HS-5 (cell line): ENCODE data around the gene SLC9C2.
"Not testable (repeated sequence)": the region's sequence is repeated elsewhere in the genome, so short reads cannot be mapped to it uniquely, and the experiment has no call there.

ENCODE experiments used
- DNase-seq: peaks from one replicate; pipeline ENCODE4 v3.0.0-alpha.2; 2012; ENCODE audit warnings: low read depth

Gene SLC9C2

DNA sequence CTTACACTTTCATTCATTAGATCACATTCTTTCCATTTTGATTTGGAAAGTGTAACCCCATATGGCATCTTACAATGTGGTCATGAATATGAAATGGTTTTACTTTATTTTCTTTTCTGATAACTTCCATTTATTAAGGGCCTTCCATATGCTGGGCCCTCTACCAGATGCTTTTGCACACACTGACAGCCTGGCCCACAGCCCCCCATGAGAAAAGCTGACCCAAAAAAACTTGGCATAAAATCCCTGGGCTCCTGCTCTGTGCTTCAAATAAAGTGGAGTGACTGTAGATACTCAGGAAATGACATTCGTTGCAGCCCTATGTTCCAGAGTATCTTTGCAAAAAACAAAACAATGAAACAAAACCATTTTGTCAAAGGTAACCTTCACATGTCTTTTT, 76.9 kb downstream of the SLC9C2 start:
- DNase-seq, result no peak

DNA sequence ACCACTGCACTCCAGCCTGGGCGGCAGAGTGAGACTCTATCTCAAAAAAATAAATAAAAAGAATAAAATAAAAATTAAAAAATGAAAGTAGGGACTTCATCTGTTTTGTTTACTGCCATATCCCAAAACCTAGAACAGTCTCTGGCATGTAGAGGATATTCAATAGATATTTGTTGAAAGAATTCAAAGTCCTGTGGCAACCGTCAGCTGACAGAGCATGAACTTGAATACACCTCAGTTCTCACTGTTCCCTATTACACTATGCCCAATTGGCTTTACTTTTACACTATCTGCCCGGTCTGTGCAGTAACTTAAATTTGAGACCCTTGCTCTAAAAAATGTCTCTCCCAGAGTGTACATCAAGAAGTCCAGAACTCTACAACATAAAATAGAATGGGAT, 79.5 kb downstream of the SLC9C2 start:
- no peak for DNase-seq

DNA sequence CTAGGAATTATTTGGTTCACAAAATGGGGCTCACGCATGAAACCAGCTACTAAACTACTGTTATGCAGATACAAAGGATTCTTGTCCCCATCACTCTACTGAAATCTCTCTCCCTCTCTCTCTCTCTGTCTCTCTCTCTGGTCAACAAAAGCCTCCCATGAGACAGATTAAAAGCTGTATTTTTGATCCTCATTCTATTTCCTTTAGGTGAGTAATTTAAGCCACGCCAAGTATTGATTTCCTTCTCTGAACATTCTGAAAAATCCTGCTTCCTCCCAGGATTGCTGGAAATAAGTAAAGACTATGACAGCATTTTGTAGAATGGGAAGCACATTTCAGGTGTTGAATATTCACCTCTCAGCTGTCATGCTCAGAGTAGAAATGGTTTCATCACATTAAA, 82.1 kb downstream of the SLC9C2 start:
- no peak for DNase-seq

DNA sequence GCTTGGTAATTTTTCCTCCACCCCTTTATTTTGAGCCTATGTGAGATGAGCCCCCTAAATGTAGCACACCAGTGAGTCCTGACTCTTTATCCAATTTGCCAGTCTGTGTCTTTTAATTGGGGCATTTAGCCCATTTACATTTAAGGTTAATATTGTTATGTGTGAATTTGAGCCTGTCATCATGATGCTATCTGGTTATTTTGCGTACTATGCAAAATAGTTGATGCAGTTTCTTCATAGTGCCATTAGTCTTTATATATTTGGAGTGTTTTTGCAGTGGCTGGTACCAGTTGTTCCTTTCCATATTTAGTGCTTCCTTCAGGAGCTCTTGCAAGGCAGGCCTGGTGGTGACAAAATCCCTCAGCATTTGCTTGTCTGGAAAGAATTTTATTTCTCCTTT, 88.4 kb downstream of the SLC9C2 start:
- not testable (repeated sequence) for DNase-seq

DNA sequence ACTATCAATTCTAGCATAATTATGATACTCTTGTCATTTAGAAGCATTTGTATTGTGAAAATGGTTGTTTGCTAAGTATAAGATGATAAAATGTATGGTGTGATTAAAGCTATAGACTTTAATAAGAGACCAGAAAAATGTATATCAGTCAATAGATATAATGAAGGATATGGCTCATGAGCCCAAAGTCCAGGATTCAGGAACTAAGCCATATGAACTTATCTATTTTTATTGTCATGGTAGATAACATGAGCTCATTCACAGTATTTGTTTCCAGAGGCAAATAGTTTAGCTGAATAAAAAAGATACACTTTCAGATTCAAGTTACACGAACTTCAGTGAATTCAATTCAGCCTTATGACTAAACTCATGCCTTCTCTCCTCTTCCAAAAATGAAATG, 93.1 kb downstream of the SLC9C2 start:
- DNase-seq, result no peak

DNA sequence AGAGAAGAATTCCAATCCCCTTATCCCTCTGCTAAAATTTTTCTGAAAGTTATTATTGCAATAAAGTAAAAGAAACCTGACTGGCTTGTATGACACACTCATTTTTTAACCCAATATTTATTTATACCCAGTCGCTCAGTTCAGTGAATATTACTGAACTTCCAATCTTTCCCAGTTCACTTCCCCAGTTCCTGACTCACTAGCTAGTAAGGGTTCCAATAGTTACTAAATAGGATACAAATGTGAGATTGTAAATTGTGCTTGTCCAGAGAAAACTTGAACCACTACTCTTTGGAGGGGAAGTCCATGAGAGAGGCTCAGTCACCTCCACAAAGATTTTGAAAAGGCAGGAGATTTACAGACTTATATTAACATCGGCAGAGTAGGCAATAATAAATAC, 94.3 kb downstream of the SLC9C2 start:
- DNase-seq, result no peak

DNA sequence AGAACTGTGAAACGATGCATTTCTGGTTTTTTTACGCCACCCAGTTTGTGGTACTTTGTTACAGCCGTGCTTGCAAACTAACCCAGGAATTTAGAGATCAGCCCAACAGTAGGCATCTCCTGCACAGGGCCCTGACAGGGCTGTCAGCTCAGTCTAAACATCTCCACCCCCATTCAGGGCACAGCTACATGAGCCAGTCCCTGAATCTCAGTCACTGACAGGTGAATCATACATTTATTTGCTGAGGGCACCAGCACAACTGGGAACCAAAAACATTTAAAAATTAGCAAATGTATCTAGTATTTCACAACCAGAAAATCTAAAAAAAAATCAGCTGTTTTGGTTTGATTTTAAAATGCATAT, 95.0 kb downstream of the SLC9C2 start:
- no peak for DNase-seq

DNA sequence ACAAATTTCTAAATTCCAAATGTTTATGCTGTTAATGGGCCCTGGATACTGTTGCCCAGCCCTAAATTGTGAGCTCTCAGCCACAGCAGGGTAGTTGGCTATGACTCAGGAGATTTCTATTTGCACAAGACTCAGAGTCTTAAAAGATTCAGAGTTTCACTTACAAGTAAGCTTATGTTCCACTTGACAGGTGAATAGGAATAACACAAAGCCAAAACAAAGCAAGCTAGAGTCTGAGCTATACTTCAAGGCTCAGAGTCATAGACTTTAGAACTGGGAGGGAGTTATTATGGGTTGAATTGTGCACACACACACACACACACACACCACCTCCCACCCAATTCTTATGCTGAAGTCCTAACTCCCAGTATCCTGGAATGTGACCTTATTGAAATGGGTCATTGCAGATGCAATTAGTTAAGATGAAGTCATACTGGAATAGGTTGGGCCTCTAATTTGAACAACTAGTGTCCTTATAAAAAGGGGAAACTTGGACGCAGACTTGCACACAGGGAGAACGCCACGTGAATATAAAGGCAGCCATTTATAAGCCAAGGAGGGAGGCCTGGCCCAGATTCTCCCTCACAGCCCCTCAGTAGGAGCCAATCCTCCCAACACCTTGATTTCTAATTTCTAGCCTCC, 95.5 kb downstream of the SLC9C2 start:
- DNase-seq, result peak; percentile 60

DNA sequence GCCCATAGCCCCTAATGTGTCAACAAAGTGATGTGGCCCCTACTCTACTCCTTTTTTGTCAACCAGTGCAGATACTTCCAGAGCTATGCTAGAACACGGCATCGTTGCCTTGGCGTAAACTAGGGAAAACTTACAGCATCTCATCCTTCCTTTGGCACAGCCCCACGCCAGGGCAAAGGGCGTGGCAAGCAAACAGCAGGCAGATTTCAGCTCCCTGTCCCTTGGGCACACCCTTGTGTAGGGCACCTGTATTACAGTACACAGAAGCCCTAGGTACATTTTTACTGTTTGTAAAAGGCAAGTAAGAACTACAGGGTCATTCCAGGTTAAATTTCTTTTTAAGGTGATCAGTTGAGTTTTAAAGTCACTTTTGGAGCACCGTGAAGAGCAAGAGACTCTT, 96.4 kb downstream of the SLC9C2 start:
- DNase-seq, result no peak

DNA sequence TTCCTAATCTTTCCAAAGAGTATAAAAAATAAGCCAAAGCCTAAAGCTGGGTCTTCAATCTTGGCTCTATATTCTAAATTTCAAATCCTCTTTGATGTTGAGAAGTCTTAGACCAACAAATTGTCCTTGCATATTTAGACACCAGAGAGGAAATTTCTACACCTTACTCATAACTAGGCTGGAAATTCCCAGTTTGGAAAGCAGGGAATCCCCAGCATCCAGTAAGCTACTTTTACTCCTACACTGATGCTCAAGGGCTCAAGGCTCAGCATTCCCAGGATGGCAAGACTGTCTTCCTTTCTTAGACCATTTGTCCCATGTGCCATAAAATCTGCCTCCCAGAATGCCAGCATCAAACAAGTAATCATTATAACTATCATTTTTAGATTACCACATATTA, 97.5 kb downstream of the SLC9C2 start:
- DNase-seq, result no peak

DNA sequence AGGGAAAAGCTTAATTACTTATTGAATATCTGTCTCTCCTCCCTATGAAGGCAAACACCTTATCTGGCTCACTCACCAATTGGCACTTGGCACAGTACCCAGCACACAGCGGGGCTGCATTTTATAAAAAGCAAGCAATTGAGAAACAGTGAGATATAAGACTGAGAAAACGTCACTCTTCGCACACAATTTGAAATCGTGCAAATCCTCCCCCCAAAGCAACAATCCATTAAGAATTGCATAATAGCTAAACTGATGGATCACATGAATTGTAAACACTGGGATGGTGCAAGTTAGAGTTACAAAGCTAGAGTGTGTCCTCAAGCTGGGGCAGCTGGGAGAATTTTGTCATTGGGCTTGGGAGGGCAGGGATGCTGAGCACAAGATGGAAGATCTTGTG, 98.6 kb downstream of the SLC9C2 start:
- no peak for DNase-seq

DNA sequence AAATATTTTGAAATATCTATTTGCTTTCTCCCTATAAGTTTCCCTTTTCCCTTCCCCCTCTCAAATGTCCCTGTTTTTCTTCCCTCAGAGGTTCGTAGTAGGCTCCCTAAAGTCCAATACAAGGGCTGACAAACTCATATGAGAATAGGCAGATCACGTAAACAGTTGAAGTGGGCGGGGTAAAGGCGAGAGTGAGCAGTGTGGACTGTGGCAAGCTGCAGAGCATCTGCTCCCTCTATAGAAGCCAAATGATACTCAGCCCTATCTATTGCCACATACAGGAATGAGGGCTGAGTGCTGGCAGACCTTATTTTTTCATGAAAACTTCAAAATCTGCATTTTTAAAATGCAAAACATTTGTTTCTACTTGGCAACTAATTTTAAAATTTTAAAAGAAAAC, 99.5 kb downstream of the SLC9C2 start:
- DNase-seq, result no peak

DNA sequence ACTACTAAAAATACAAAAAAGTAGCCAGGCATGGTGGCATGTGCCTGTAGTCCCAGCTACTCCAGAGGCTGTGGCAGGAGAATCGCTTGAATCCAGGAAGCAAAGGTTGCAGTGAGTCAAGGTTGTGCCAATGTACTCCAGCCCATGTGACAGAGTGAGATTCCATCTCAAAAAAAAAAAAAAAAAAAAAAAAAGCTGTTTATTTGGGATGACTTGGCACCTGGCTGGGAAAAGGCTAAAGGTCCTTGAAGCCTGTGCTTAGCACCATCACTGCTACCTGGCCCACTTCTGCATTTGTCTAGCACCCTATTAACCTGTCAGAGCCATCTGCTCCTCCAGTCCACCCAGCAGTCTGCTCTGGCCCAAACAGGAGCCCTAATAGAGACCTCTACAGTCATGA, 100.8 kb downstream of the SLC9C2 start:
- no peak for DNase-seq

DNA sequence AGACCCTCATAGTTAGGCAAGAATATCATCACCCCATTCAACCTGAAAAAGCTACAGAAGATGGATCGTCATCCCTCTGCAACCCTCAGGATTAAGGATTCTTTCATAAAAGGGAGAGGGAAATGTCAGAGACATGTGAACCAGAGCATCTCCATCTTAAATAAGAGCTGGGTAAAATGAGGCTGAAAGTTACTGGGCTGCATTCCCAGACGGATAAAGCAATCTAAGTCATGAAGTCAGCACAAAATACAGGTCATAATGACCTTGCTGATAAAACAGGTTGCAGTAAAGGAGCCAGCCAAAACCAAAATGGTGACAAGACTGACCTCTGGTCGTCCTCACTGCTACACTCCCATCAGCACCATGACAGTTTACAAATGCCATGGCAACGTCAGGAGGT, 103.1 kb downstream of the SLC9C2 start:
- DNase-seq, result no peak

DNA sequence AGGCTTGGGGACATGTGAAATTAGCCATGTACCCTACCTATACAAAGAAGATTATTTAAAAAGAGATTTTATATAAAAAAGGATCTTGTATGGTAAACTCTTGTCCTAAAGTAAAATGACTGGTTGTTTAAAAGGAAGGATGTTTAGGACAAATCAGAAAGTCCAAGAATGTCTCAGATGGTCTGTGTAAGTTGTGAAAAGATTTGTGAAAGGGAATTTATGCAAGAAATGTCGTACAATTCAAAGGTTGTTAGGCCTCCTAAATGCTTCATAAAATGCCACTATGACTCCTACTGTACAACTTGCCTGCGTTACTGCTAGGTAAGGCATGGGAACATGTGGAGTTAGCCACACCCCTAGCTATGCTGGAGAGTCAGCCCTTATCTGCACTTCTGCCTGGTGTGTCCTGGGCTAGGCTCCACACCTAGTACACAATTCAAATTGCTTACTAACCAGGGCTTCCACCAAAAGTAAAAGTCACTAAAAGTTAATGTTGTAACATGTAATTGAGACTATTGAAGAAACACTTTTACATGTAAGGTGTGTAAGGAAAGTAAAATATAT, 106.0 kb downstream of the SLC9C2 start:
- DNase-seq, result no peak

DNA sequence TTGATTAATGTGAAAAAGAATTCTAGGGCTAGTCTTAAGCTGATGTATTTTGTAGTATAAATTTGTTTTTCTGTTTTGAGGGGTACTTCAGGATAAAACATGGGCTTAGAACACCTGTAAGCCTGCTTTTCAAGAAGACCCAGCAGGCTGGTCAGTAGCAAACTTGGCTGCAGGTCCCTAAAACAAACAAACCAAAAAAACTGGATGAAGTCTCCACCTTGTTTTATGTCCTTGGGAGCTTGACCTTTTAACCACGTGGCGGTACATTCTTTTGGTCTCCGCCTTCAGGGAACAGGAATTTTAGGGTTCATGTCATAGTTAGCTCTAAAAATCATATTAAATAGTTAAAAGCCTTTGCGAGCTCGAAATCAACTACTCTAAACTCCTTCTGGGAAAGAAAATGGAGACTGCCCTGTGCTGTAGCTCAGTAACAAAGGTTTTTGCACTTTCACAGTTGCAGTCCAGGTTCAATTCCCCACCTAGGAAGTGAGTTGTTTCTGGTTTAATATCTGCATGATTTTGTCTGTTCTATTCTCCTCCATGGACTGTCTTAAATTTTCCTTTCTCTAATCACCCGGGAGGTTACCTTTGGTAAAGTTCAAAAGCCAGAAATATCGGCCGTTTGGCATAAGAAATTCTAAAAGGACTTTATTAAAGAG, 107.1 kb downstream of the SLC9C2 start:
- no peak for DNase-seq

DNA sequence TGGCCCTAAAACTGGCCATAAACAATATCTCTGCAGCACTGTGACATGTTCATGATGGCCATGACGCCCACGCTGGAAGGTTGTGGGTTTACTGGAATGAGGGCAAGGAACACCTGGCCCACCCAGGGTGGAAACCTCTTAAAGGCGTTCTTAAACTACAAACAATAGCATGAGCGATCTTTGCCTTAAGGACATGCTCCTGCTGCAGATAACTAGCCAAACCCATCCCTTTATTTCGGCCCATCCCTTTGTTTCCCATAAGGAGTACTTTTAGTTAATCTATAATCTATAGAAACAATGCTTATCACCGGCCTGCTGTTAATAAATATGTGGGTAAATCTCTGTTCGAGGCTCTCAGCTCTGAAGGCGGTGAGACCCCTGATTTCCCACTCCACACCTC, 109.7 kb downstream of the SLC9C2 start:
- DNase-seq, result not testable (repeated sequence)

DNA sequence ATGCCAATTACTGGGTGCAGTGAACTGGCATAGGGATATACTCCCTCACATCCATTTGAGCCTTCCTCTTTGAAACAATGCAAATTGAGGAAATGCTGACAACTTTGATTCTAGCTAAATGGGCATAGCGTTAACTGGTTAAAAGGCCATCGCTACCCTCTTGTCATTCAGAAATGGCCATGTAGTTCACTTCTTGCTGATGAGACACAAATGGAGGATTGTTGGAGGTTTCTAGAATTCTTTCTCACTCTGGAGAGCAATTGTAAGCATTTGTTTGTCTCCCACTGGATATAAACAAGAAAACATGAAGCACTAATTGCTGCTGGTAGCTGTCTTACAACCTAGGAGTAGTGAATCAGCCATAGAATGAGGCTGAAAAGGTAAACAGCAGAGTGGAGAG, 111.4 kb downstream of the SLC9C2 start:
- DNase-seq, result no peak

DNA sequence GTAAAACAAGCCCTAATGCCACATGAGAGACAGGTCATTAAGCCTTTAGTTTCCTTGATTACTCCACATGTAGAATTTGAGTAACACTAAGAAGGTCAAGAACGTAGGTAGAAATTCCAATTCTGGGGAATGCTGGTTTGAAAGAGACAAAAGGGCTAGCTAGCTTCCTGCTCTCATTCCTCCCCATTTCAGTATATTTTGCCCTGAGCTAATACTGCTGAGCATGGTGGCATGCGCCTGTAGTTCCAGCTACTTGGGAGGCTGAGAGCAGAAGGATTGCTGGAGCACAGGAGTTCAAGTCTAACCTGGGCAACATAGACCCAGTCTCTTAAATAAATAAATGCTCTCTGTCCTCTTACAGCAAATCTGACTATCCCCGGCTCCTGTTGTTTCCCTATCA, 112.9 kb downstream of the SLC9C2 start:
- no peak for DNase-seq

DNA sequence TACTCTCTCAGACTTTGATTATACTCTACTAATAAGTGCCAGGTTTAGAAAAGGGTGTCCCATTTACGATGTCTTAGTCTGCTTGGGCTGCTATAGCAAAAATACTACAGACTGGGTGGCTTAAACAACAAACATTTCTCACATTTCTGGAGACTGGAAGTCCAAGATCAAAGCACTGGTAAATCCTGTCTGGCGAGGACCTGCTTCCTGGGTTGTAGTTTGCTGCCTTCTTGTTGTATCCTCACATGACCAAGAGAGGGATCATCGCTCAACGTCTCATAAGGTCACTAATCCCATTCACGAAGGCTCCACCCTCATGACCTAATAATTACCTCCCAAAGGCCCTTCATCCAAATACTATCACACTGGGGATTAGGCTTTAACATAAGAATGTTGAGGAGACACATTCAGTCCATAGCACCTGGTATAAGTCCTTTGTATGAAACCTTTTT, 113.7 kb downstream of the SLC9C2 start:
- no peak for DNase-seq

DNA sequence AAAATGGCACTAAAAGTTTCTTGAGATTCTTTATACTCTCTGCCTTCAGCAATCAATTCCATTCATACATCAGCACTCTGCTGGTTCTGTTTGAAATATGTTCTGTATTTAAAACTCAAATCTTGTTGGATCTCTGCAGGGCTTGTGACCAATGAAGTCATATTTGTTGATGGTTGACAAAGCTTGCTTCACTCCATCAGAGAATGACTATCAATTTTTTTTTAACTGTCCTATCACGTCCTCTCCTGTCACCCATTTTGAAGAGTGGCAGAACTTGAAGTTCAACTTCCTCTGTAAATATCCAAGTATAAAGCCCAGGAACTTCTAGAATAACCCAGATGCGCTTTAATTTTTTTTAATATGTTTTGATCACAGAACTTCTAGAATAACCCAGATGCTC, 114.9 kb downstream of the SLC9C2 start:
- no peak for DNase-seq

DNA sequence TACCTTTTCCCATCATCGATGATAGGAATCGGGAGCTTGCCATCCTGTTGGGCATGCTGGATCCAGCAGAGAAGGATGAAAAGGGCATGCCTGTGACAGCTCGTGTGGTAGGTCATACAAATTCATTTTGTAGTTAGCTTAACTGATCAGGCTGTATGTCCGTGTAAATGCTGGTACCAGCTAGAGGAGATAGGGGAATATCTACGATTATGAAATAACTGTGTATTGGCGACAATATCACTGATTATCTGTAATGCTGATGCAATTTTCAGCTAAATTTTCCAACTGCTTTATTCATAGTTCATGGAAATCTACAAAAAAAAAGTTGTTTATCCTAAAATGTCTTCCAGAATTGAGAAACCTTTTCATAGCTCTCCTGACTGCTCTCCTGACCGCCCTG, 117.5 kb downstream of the SLC9C2 start:
- no peak for DNase-seq

DNA sequence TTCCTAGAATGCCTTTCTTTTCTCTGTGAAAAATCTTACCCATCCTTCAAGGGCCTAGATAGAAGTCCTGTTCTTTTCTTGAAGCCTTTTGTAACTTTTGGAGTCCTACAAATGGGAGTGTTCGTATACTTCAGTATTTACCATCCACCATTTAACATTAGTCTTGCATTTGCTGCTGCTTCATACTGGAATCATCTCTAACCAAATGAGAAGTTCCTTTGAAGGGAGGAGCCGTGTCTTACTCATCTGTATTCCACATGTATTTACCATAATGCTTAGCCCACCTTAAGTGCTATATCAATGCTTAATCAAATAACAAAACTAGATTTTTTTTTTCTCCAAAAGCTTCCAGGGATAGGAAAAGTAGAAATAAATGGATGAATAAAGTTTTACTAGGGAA, 118.6 kb downstream of the SLC9C2 start:
- DNase-seq, result no peak

DNA sequence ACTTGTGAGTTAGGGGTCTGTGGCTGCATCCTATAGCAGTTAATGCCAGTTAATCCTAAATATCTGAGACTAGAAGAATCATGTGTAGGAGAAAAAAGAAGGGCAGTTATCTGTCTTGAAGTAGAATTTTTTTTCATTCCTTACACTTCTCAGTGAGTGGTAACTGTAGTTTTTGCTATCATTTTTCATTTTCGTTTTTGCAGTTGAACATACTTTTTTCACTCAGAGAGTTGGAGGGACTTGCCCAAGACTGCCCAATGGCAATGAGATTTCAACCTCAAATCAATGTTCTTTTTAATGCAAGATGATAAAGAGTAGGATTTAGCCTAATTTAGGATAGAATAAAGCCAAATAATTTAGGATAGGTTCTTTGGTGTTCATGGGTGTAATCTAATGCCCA, 120.2 kb downstream of the SLC9C2 start:
- DNase-seq, result no peak
